ENCODE results near the gene FCMR.

The FCMR gene

GRCh38 chr1:206921772-206922265 is at the start of gene FCMR:
Gene FCMR (minus strand): TSS chr1:206921941. CDS start chr1:206921854, 87 bp downstream.
- no peak for DNase-seq (ENCODE audit: low read depth)

DNA sequence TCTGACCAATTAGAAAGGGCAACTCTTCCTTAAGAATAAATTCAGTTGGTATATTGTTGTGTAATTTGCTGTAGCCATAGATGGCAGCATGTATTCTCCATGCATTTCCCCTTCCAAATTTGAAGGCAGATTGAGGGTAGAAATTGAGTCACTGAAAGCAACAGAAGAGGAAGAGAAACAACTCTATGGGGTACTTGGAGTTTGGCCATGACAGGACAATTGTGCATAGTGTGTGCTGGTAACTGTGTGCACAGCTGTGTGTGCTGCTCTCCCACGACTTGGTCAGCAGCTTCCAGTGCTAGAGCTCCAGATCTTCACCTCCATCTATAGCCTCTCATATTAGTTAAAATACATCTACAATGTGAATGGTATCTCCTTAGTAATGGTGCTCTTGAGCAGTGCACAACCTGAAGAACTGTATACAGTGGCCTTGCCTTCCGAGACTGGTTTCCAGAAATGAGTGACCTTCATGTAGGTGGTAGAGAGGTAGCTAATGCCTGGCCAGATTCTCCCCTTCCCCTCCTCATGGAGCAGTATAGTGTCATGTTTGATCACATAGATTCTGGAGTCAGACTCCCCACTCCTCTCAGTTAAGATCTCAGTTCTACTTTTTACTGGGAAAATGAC is 49.4 kb upstream of the FCMR start:
- DNase-seq (ENCODE audit: low read depth): no peak

DNA sequence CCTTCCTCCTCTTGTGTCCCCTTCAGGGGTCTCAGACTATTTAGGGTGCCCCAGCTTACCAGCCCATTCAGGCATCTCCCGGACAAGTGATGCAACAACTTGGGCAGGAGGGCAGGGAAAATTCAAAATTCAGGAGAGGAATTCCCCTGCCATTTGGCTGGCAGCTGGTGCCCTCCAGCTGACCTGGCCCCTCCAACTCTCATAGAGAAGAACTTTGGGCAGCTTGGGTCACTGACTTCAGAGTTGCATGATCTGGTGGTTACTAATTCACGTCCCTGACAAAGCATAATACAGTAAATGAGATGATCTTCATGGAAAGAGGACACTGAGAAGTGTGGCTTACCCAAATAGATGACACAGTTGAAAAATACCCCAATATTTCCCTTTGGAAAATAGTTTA is 48.7 kb upstream of the FCMR start, which contains the start of gene FCAMR:
TSS of gene FCAMR (minus strand) at position 15 of the 400 bp plus-strand sequence. CDS start 335 bp downstream, outside the sequence.
- no peak for DNase-seq (ENCODE audit: low read depth)

DNA sequence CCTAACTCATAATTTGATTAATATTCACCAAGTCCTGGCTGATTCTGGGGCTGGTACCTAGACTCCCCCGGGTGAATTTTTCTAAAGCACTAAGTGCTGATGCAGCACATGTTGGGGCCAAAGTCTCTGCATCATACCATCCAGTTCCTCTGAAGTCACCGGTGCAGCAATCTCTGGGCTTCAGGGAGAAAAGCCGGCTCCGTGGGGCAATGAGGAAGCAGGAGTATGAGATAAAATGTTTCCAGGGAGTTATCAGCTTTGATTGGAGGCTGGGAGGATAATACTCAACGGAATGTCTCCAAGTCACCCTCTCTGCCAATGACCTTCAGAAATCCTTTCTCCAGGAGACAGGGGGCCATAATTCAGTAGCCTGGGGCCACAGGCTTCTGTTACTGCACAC is 47.3 kb upstream of the FCMR start:
- DNase-seq (ENCODE audit: low read depth): no peak

DNA sequence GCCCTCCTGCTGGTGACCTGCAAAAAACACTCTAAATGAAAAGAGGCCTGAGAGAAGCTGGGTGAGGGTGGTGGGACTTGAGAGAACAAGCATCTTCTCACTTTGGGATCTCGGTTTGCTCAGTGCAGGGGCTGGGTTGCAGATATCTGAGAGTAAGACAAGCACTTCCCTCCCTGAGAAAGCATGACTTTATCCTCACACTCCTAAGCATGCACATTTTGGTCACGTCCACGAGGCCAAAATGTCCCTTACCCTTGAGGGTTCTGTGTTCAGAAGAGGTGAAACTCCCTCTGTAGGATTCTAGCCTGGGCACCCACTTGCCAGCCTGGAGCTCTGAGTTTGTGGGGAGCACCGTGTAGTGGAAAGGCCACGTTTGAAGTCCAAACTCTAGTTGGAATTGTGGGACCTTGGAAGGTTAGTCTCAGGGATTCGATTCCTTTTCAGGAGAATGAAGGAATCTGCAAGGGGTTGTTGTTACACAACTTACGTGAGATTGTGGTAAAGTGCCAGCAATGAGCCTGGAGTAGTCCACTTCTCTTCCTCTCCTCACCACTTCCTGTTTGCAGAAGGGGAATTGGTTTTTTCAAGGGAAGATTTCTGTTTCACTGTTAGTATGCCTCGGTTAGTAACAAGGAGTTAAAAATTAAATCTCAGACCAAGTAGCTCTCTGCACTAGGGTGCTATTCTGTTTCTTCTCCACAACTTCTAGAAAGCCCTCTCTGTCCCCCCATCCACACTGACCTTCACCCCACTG is 45.5 kb upstream of the FCMR start:
- no peak for DNase-seq (ENCODE audit: low read depth)

DNA sequence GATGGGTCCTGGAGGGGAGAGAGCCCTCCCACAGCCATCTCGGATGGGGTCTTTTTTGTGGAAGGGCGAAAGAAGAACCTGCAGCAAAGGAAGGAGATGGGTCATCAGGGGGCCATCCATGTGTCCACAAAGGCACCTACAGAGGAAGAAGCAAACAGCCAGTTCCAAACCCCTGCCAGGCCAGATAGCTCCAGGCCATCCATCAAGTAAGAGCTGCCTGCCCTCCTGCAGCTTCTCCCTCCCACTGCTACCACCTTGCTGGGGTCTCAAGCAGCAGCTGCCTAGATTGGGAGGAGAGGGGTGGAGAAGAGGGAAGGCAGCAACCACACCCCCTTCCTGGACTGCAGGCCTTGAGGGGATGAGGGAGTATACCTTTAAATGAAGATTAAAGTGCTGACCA is 44.0 kb upstream of the FCMR start:
- DNase-seq (ENCODE audit: low read depth): no peak

GRCh38 chr1:206963740-206964139 is 42.0 kb upstream of the FCMR start:
- DNase-seq (ENCODE audit: low read depth): no peak

GRCh38 chr1:206963119-206963712 is 41.5 kb upstream of the FCMR start:
- no peak for DNase-seq (ENCODE audit: low read depth)

GRCh38 chr1:206962272-206962671 is 40.5 kb upstream of the FCMR start:
- no peak for DNase-seq (ENCODE audit: low read depth)

DNA sequence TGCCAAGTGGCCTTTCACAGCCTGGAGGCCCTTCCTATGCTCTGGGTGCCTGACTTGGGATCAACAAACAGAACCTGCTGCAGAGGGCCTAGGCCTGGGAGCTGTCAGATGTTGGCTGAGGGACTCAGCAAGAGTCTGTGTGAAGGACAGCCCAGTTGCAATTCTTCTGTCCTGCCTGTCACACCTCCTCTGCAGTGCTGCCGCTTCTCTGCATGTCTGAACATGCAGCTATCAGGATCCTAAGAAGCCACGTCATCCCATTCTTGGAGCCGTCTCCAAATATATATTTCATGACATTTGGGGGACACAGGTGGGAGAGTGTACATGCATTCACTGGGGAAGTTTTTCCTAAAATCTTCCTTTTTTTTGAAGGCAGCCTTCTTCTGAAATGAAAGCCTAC is 39.9 kb upstream of the FCMR start:
- DNase-seq (ENCODE audit: low read depth): no peak

DNA sequence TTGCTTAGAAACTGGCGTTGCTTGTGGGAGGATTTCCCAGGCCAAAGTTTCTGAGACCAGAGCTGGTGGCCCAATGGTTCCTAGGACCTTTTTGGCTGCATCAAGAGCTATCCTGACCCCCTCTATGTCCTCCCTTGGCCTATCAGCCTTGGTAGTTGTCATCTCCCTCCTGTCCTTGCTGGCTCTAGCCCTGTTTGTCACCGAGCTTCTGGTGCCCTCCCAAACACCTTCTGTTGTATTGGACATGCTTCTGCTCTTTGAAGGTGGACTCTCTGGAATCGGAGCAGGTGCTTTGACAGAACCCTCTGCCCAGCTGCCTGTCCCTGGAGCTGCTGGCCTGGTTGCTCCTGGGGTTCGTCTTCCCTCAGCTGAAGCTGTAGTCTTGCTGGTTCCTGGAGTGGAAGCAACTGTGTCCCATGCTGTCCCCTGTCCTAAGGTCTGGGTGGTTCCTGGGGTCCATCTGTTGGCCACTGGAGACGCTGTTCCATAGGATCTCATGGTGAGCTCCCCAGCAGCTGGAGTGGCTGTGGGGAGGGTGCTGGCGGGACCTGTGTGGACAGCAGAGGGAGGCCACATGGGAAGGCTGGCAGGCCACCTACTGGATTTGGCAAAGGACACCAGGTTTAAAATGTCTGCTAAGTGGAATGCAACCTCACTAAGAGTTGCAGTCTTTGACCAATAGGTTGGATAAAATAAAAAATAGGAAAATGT is 39.1 kb upstream of the FCMR start:
- no peak for DNase-seq (ENCODE audit: low read depth)

DNA sequence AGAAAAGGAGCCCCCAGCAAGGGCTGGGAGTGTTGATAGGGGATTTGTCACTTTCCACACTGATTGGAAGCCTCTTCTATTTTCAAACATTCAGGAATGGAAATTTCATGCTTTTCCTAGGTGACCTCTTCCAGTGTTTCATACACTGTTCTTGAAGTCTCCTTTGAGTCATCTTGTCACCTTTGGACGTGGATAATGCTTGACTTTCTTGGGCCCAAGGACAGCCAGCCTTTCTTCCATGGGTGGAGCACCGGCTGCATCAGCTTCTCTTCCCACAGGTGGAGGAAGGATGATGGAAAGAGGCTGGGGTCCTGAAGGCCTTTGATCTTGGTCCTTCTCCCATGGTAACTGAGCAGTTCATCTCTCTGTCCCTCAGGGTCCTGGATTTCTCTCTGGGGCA is 36.4 kb upstream of the FCMR start:
- DNase-seq (ENCODE audit: low read depth): no peak

DNA sequence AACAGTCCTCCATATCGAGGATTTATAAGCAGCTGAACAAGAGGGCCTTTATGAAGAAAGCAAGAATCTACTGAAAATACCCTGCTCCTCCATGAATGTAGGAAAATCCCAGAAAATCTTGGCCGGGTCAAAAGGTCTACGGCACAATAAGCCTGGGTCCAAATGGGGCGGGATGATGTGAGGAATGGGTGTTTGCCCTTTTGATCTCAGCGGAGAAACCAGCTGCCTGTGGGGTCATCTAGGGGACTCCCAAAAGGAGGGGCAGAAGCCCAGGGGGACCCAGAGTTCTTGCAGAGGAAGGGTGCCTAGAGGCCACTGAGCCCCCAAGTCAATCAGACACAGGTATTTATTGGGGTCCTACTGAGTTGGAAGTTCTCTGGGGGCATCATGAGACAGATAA is 35.9 kb upstream of the FCMR start:
- DNase-seq (ENCODE audit: low read depth): no peak

DNA sequence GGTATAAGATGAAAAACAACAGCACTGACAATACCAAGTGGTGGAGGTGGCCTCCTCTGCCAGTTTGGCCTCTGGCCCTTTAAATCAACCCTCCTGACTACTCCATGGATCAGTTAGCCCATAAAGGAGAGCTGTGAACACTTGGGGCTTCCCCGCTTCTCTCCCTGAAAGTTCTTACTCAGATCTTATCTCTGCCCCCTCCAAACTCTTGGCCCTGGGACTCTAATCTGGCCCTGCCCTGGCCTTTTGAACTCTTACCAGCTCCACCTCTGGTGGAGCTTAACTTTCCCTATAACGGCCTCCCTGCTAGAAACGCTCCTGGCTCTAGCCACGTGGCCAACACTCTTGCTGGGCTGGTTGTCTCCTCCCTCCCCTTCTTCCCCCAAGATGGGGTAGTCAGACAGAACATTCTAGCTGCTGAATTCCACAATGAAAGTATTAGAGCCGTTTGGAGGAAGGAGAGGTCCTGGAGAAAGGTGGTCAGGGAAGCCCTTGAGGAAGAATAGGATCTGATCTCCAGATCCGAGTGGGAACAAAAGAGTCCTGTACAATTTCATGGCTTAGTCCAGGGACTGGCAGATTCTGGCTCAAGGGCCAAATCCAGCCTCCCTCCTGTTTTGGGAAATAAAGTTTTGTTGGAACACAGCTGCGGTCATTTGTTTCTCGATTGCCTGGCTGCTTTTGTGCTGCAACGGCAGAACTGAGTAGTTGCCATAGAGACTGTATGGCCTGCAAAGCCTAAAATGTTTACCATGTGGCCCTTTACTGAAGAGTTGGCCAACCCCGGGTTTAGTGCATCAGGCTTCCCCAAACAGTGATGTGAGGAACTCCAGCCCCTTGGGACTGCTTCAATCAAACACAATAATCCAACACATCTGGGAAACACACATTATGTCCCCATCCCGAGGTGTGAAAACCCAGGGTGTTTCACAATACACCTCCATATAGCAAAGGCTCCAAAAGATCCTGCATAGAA is 34.0 kb upstream of the FCMR start:
- DNase-seq (ENCODE audit: low read depth): no peak

- DNase-seq (ENCODE audit: low read depth): no peak
Measured at GRCh38 chr1:206954459-206955342, 33.0 kb upstream of the FCMR start.

DNA sequence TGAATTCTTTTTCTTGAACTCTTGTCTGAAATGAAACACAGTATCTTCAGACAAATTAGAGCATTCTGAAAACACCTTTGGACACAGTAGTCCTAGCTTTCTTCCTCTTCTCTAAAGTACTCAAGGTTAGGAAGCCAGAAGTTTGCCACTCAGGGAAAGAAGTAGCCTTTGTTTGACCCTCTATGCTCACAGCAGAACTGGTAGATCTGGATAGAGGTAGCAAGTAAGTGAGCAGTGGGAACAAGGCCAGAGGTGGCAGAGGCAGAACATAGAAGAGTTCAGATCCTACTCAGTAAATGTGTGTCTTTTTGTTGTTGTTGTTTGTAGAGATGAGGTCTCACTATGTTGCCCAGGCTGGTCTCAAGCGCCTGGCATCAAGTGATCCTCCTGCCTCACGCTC is 31.9 kb upstream of the FCMR start:
- no peak for DNase-seq (ENCODE audit: low read depth)

DNA sequence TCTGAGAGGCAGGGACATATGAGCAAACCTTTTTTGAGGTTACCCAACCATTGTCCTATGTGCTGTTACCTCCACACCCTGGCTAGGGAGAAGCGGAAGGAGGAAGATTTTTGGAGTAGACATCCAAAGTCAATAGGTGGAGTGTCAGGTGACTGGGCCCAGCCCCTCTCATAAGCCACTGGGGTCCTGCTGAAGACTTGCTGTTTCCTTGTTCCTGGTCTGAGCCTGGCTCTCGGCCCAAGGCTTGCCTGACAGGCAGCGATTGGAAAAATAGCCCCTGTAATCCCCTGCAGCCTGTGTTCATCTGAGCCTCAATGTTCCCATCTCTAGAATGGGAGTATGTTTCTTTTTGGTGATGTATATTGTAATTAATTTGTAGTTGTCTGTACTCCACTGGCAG is 31.4 kb upstream of the FCMR start:
- DNase-seq (ENCODE audit: low read depth): no peak

- DNase-seq (ENCODE audit: low read depth): no peak
Measured at GRCh38 chr1:206952171-206952570, 30.4 kb upstream of the FCMR start.

DNA sequence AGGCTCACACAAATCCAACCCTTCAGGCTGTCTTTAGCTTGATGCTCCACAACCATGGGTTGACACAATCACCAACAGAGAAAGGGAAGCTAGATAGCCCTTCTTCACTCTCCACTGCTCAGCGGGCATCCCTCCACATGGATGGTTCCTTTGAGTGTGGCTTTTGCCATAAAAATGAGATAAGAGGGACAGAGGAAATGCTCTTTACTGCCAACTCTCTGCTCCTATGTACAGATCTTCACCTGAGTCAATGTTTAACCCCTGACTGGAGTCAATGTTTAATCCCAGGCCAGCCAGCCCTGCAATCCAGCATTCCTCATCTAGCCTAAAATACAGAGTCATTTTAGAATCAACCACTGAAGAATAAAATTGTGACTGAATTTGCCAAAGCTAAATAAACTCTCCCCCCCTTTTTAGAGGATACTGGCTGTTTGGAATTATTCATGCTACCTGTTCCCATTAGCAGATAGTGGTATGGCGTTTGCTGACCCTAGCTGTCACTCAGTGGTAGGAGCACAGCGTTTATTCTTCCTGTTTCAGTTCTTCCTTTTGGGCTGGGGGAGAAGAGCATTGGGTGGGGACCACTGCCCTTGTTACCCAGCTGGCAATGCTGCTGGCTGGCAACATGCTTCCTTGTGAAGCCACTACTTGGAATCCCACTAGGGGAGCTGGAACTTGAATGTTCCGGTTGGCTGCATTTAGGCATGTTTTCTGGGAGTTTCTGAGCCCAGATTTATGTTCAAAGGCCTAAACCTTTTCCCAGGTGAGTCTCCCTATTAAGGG is 29.8 kb upstream of the FCMR start:
- no peak for DNase-seq (ENCODE audit: low read depth)

GRCh38 chr1:206949641-206950040 is 27.9 kb upstream of the FCMR start:
- DNase-seq (ENCODE audit: low read depth): no peak

All from stromal cell of bone marrow (primary cell).